MM.1S (cell line): ENCODE measurements around the gene NDUFC2.

Source experiments
- DNase-seq: peaks from one replicate; pipeline ENCODE4 v3.0.0-alpha.2; 2015
- H2AFZ ChIP-seq: fragments of 300-600 bp; sonication (generic); 2 replicates; pipeline ENCODE4 v1.6.0; 2016; ENCODE audit warnings: antibody characterized with exemption, low read length
- H3F3A ChIP-seq: fragments of 300-600 bp; sonication (generic); 2 replicates; pipeline ENCODE4 v1.6.1; 2016; ENCODE audit warnings: mild to moderate bottlenecking, antibody characterized with exemption, low read length, moderate library complexity, mixed read lengths; ENCODE audit not compliant: insufficient read depth
- H3K27ac ChIP-seq: fragments of 300-600 bp; sonication (generic); 2 replicates; pipeline ENCODE4 v1.5.1; 2016; ENCODE audit warnings: mild to moderate bottlenecking, low read length
- H3K27me3 ChIP-seq: fragments of 300-600 bp; sonication (generic); replicated peaks from 2 replicates; pipeline ENCODE4 v1.6.0; 2016; ENCODE audit warnings: low read length; ENCODE audit not compliant: insufficient read depth
- H3K36me3 ChIP-seq: fragments of 300-600 bp; sonication (generic); replicated peaks from 2 replicates; pipeline ENCODE4 v1.6.1; 2016; ENCODE audit warnings: mild to moderate bottlenecking, low read length, mixed read lengths; ENCODE audit not compliant: insufficient read depth
- H3K4me1 ChIP-seq: fragments of 300-600 bp; sonication (generic); 2 replicates; pipeline ENCODE4 v1.6.1; 2016; ENCODE audit warnings: low read length, mixed read lengths
- H3K4me2 ChIP-seq: fragments of 300-600 bp; sonication (generic); 2 replicates; pipeline ENCODE4 v1.6.0; 2016; ENCODE audit warnings: low read depth, low read length
- H3K4me3 ChIP-seq: fragments of 300-600 bp; sonication (generic); 2 replicates; pipeline ENCODE4 v1.5.1; 2016; ENCODE audit warnings: low read length, mixed read lengths
- H3K79me2 ChIP-seq: fragments of 300-600 bp; sonication (generic); 2 replicates; pipeline ENCODE4 v1.6.1; 2016; ENCODE audit warnings: mixed run types, low read length, mixed read lengths
- H3K9ac ChIP-seq: fragments of 300-600 bp; sonication (generic); 2 replicates; pipeline ENCODE4 v1.6.1; 2016; ENCODE audit warnings: low read length, mixed read lengths
- H3K9me2 ChIP-seq: fragments of 300-600 bp; sonication (generic); replicated peaks from 2 replicates; pipeline ENCODE4 v1.6.1; 2016; ENCODE audit warnings: mild to moderate bottlenecking, low read length, mixed read lengths; ENCODE audit not compliant: insufficient read depth
- H3K9me3 ChIP-seq: fragments of 300-600 bp; sonication (generic); replicated peaks from 2 replicates; pipeline ENCODE4 v1.6.1; 2016; ENCODE audit warnings: mild to moderate bottlenecking, low read length, mixed read lengths; ENCODE audit not compliant: insufficient read depth
- H4K20me1 ChIP-seq: fragments of 300-600 bp; sonication (generic); 2 replicates; pipeline ENCODE4 v1.6.1; 2016; ENCODE audit warnings: mild to moderate bottlenecking, low read length, moderate library complexity, mixed read lengths; ENCODE audit not compliant: insufficient read depth
- CTCF ChIP-seq: fragments of 300-600 bp; sonication (generic); IDR thresholded peaks from 2 replicates; pipeline ENCODE4 v1.5.1; 2016; ENCODE audit warnings: antibody characterized with exemption, low read length, mixed read lengths
- EZH2 ChIP-seq: fragments of 300-600 bp; sonication (generic); optimal IDR thresholded peaks from 2 replicates; pipeline ENCODE3; 2017; ENCODE audit warnings: low read depth, mild to moderate bottlenecking, antibody characterized with exemption, low read length, mixed read lengths
- EZH2phosphoT487 ChIP-seq: fragments of 300-600 bp; sonication (generic); IDR thresholded peaks from 2 replicates; pipeline ENCODE4 v1.6.1; 2018; ENCODE audit warnings: antibody characterized with exemption, low read length

Gene NDUFC2

GRCh38 chr11:78111298-78111697 lies 31.6 kb upstream of the NDUFC2 start:
- H3K9me2 ChIP-seq: no peaks in the 10 kb centered on the region
- TF ChIP-seq CTCF: no peak
- no peak for TF ChIP-seq EZH2
- no peak for TF ChIP-seq EZH2phosphoT487
- H3K27me3 ChIP-seq: no peaks in the 10 kb centered on the region
- H4K20me1 ChIP-seq: no peaks in the 10 kb centered on the region
- H3K4me3 ChIP-seq: no peak overlapping the region
- no peaks in the 10 kb centered on the region for H3F3A ChIP-seq
- H3K27ac ChIP-seq: no peak overlapping the region
- H3K9ac ChIP-seq: no peak overlapping the region
- H3K4me1 ChIP-seq: no peaks in the 10 kb centered on the region
- no peak overlapping the region for H2AFZ ChIP-seq
- no peaks in the 10 kb centered on the region for H3K79me2 ChIP-seq
- DNase-seq: no peak
- H3K9me3 ChIP-seq: no peaks in the 10 kb centered on the region
- H3K36me3 ChIP-seq: no peaks in the 10 kb centered on the region
- H3K4me2 ChIP-seq: no peak overlapping the region

- DNase-seq: no peak
- Histone ChIP-seq H3K27ac (no peak overlapping the region), H3K79me2 (no peaks in the 10 kb centered on the region), H3F3A (no peaks in the 10 kb centered on the region), H2AFZ (no peak overlapping the region), H3K27me3 (no peaks in the 10 kb centered on the region), H4K20me1 (no peaks in the 10 kb centered on the region), H3K4me2 (no peak overlapping the region), H3K9me3 (no peaks in the 10 kb centered on the region), H3K4me3 (no peak overlapping the region), H3K9ac (no peak overlapping the region), H3K4me1 (no peaks in the 10 kb centered on the region), H3K9me2 (no peaks in the 10 kb centered on the region), H3K36me3 (no peaks in the 10 kb centered on the region)
- TF ChIP-seq CTCF (no peak), EZH2phosphoT487 (no peak), EZH2 (no peak)
These were observed 31.2 kb upstream of the NDUFC2 start for GRCh38 chr11:78110830-78111229.

- Histone ChIP-seq H4K20me1 (no peaks in the 10 kb centered on the region), H3K36me3 (no peaks in the 10 kb centered on the region), H3K4me3 (no peak overlapping the region), H3K4me1 (no peaks in the 10 kb centered on the region), H3K9me3 (no peaks in the 10 kb centered on the region), H2AFZ (no peak overlapping the region), H3K4me2 (no peak overlapping the region), H3K9ac (no peak overlapping the region), H3K9me2 (no peaks in the 10 kb centered on the region), H3K27ac (no peak overlapping the region), H3F3A (no peaks in the 10 kb centered on the region), H3K79me2 (no peaks in the 10 kb centered on the region), H3K27me3 (no peaks in the 10 kb centered on the region)
- TF ChIP-seq EZH2phosphoT487: no peak
- no peak for TF ChIP-seq EZH2
- no peak for DNase-seq
These were observed 30.7 kb upstream of the NDUFC2 start for GRCh38 chr11:78110351-78110750.

- Histone ChIP-seq H2AFZ (no peak overlapping the region), H3K9me3 (no peaks in the 10 kb centered on the region), H3K27me3 (no peaks in the 10 kb centered on the region), H3K4me2 (no peak overlapping the region), H3K4me1 (no peaks in the 10 kb centered on the region), H3K4me3 (no peak overlapping the region), H3K79me2 (no peaks in the 10 kb centered on the region), H4K20me1 (no peaks in the 10 kb centered on the region), H3K27ac (no peak overlapping the region), H3F3A (no peaks in the 10 kb centered on the region), H3K9me2 (no peaks in the 10 kb centered on the region), H3K36me3 (no peaks in the 10 kb centered on the region; the same call in 1 of the 2 replicates), H3K9ac (no peak overlapping the region)
- no peak for TF ChIP-seq CTCF
- no peak for TF ChIP-seq EZH2phosphoT487
- DNase-seq: no peak
These were observed 29.7 kb upstream of the NDUFC2 start for GRCh38 chr11:78109081-78110015.
